ENCODE measurements around the gene TMEM131. TPM values are rescaled to one million over a fixed set of nuclear protein-coding genes. Genes with fewer than 3 reads are reported as not detected.

The TMEM131 gene
- total RNA-seq, 1 experiment from 2014 or later: 28.9 TPM

- no peaks in the 10 kb centered on the region for H3K9me3 ChIP-seq (ENCODE audit: low read depth, low read length, poor library complexity, severe bottlenecking)
- ChIA-PET POLR2A (ENCODE audit: low non-redundant PET) (no interaction called here), CTCF (no interaction called here)
- no peaks in the 10 kb centered on the region for H3K27me3 ChIP-seq (replicated peaks; ENCODE audit: insufficient read depth, low read depth, low read length, poor library complexity)
- no peak for DNase-seq (ENCODE audit: low spot score)
- intact Hi-C loops (cut with micrococcal nuclease; ENCODE audit: unreplicated experiment): no loop called here
- no peaks in the 10 kb centered on the region for H3K4me1 ChIP-seq (ENCODE audit: insufficient read depth, low read length, poor library complexity, severe bottlenecking)
- TF ChIP-seq EZH2 (IDR thresholded peaks at IDR 0.05; ENCODE audit: borderline replicate concordance, low read depth, low read length, poor library complexity, severe bottlenecking) (no peak), CTCF (conservative IDR thresholded peaks at IDR 0.05; ENCODE audit: low read depth, low read length) (no peak)
- H3K4me3 ChIP-seq (ENCODE audit: low read depth, low read length, poor library complexity, severe bottlenecking): no peak overlapping the region
- no peaks in the 10 kb centered on the region for H3K36me3 ChIP-seq (ENCODE audit: insufficient read depth, low read length, poor library complexity, severe bottlenecking)
- no TSS peak for BruUV-seq (replicated peaks)
- no peak overlapping the region for H3K27ac ChIP-seq (ENCODE audit: low read depth, low read length, poor library complexity, severe bottlenecking)
Measured at GRCh38 chr2:98032086-98032485, 36.3 kb upstream of the TMEM131 start.

GRCh38 chr2:98029718-98030222 lies 34.0 kb upstream of the TMEM131 start:
- CTCF ChIA-PET: no interaction called here
- BruUV-seq (replicated peaks): no TSS peak
- no peak for TF ChIP-seq CTCF (conservative IDR thresholded peaks at IDR 0.05; ENCODE audit: low read depth, low read length)
- TF ChIP-seq EZH2 (IDR thresholded peaks at IDR 0.05; ENCODE audit: borderline replicate concordance, low read depth, low read length, poor library complexity, severe bottlenecking): no peak

GRCh38 chr2:98028931-98029717 lies 33.4 kb upstream of the TMEM131 start:
- no peak overlapping the region for H3K27ac ChIP-seq (ENCODE audit: low read depth, low read length, poor library complexity, severe bottlenecking)

More at GRCh38 chr2:98029718-98030222, 34.0 kb upstream of the TMEM131 start:
- intact Hi-C loops (cut with micrococcal nuclease; ENCODE audit: unreplicated experiment): no loop called here
- H3K9me3 ChIP-seq (ENCODE audit: low read depth, low read length, poor library complexity, severe bottlenecking): no peaks in the 10 kb centered on the region
- H3K27ac ChIP-seq (ENCODE audit: low read depth, low read length, poor library complexity, severe bottlenecking): no peak overlapping the region
- H3K4me1 ChIP-seq (ENCODE audit: insufficient read depth, low read length, poor library complexity, severe bottlenecking): no peaks in the 10 kb centered on the region
- H3K27me3 ChIP-seq (replicated peaks; ENCODE audit: insufficient read depth, low read depth, low read length, poor library complexity): peaks cover 10% of the 10 kb centered on the region
- H3K4me3 ChIP-seq (ENCODE audit: low read depth, low read length, poor library complexity, severe bottlenecking): no peak overlapping the region
- DNase-seq (ENCODE audit: low spot score): no peak
- POLR2A ChIA-PET (ENCODE audit: low non-redundant PET): no interaction called here
- H3K36me3 ChIP-seq (ENCODE audit: insufficient read depth, low read length, poor library complexity, severe bottlenecking): no peaks in the 10 kb centered on the region

More at GRCh38 chr2:98028931-98029717, 33.4 kb upstream of the TMEM131 start:
- DNase-seq (ENCODE audit: low spot score): no peak
- no peak for TF ChIP-seq EZH2 (IDR thresholded peaks at IDR 0.05; ENCODE audit: borderline replicate concordance, low read depth, low read length, poor library complexity, severe bottlenecking)
- POLR2A ChIA-PET (ENCODE audit: low non-redundant PET): no interaction called here
- Histone ChIP-seq H3K4me1 (ENCODE audit: insufficient read depth, low read length, poor library complexity, severe bottlenecking) (no peaks in the 10 kb centered on the region), H3K36me3 (ENCODE audit: insufficient read depth, low read length, poor library complexity, severe bottlenecking) (no peaks in the 10 kb centered on the region), H3K9me3 (ENCODE audit: low read depth, low read length, poor library complexity, severe bottlenecking) (no peaks in the 10 kb centered on the region), H3K27me3 (replicated peaks; ENCODE audit: insufficient read depth, low read depth, low read length, poor library complexity) (peaks cover 10% of the 10 kb centered on the region), H3K4me3 (ENCODE audit: low read depth, low read length, poor library complexity, severe bottlenecking) (no peak overlapping the region)
- intact Hi-C loops (cut with micrococcal nuclease; ENCODE audit: unreplicated experiment): no loop called here
- no TSS peak for BruUV-seq (replicated peaks)
- CTCF ChIA-PET: no interaction called here
